HepG2 (cell line): ENCODE measurements around the gene TMEM131L. TPM values are rescaled to one million over a fixed set of nuclear protein-coding genes. Genes with fewer than 3 reads are reported as not detected.

ENCODE experiments used
- ATAC-seq: fragments of 200-7000 bp; cut with Tn5 transposase; 3 replicates; pipeline ENCODE4 v1.9.1; 2020; ENCODE audit warnings: mild to moderate bottlenecking, moderate library complexity
- BruUV-seq: library from RNA; stranded (reverse); fragments of 400-500 nt; replicated peaks from 2 replicates; lab custom pipeline; 2021; lab: Mats Ljungman, UMichigan
- CTCF ChIA-PET: fragments of 300-600 bp; formaldehyde crosslinking; extraction: SDS; loops from one replicate; lab custom pipeline; 2021; ENCODE audit warnings: low total read pairs, inconsistent platforms, low intra/inter-chr PET ratio; lab: Yijun Ruan, JAX
- POLR2A ChIA-PET: fragments of 350-600 bp; sonication (Branson Sonifier 250); formaldehyde crosslinking; loops from one replicate; lab custom pipeline; 2020; ENCODE audit warnings: antibody characterized with exemption, inconsistent platforms; lab: Yijun Ruan, JAX
- DNase-seq: peaks from one replicate; pipeline ENCODE4 v3.0.0-alpha.2; 2015; ENCODE audit warnings: low spot score
- FAIRE-seq: peaks from 3 replicates; lab custom pipeline; 2011; peaks lifted over from hg19 to GRCh38; lab: Jason Lieb, UNC
- H2AFZ ChIP-seq: one replicate; pipeline ENCODE4 v1.6.1; 2011; ENCODE audit warnings: low read length, inconsistent platforms
- H3K27ac ChIP-seq: fragments of 300-600 bp; 3 replicates; pipeline ENCODE4 v1.8.0; 2011; ENCODE audit warnings: mixed run types, mild to moderate bottlenecking, mixed read lengths, low read length, inconsistent platforms; ENCODE audit not compliant: insufficient read depth; ENCODE audit errors: extremely low read length
- H3K27me3 ChIP-seq, 2 experiments: fragments of 200-600 bp in 1 of 2; 2 replicates in 1 of 2; 3 replicates in 1 of 2; pipeline versions ENCODE4 v1.6.0 to v1.8.0; 2011; ENCODE audit warnings: low read length in 2 of 2, mild to moderate bottlenecking in 2 of 2, moderate library complexity in 2 of 2, inconsistent platforms in 1 of 2; ENCODE audit not compliant: insufficient read depth in 2 of 2, control insufficient read depth in 1 of 2
- H3K36me3 ChIP-seq, 2 experiments: fragments of 200-600 bp in 1 of 2; replicated peaks in 1 of 2; 2 replicates in 1 of 2; 3 replicates in 1 of 2; pipeline versions ENCODE4 v1.5.1 to v1.8.0; 2011; ENCODE audit warnings: low read length in 2 of 2, inconsistent platforms in 1 of 2; ENCODE audit not compliant: insufficient read depth in 2 of 2, control insufficient read depth in 1 of 2
- H3K4me1 ChIP-seq: 2 replicates; pipeline ENCODE4 v1.5.1; 2012; ENCODE audit warnings: low read length, inconsistent platforms; ENCODE audit not compliant: insufficient read depth
- H3K4me2 ChIP-seq: 2 replicates; pipeline ENCODE4 v1.6.0; 2011; ENCODE audit warnings: low read depth, low read length, inconsistent platforms
- H3K4me3 ChIP-seq, 3 experiments: fragments of 200-600 bp in 1 of 3; sonication (generic), shearing (Covaris generic) in 1 of 3; replicated peaks in 1 of 3; 2 replicates each; pipeline ENCODE4 v1.5.1; 2011 to 2016; ENCODE audit warnings: low read length in 3 of 3, inconsistent platforms in 2 of 3, low read depth in 2 of 3, mild to moderate bottlenecking in 2 of 3, control low read depth in 1 of 3, mixed read lengths in 1 of 3; ENCODE audit not compliant: insufficient read depth in 1 of 3
- H3K79me2 ChIP-seq: one replicate; pipeline ENCODE4 v1.6.1; 2011; ENCODE audit warnings: low read length, inconsistent platforms; ENCODE audit not compliant: insufficient read depth
- H3K9ac ChIP-seq: 2 replicates; pipeline ENCODE4 v1.6.0; 2011; ENCODE audit warnings: mild to moderate bottlenecking, low read depth, low read length, inconsistent platforms; ENCODE audit not compliant: insufficient read depth
- H3K9me3 ChIP-seq: 2 replicates; pipeline ENCODE4 v1.5.1; 2012; ENCODE audit warnings: mild to moderate bottlenecking, low read length
- H4K20me1 ChIP-seq: 2 replicates; pipeline ENCODE4 v1.6.0; 2011; ENCODE audit warnings: inconsistent platforms, mild to moderate bottlenecking, low read length, moderate library complexity; ENCODE audit not compliant: insufficient read depth
- AKAP8 ChIP-seq: sonication (generic); formaldehyde crosslinking; IDR thresholded peaks from 2 replicates; pipeline ENCODE4 v1.5.1; 2020; ENCODE audit warnings: mild to moderate bottlenecking, missing genetic modification reagents
- BRD4 ChIP-seq: sonication (generic); formaldehyde crosslinking; IDR thresholded peaks from 2 replicates; pipeline ENCODE4 v1.4.0; 2020; ENCODE audit warnings: missing genetic modification reagents
- CBFB ChIP-seq: sonication (generic); formaldehyde crosslinking; IDR thresholded peaks from 2 replicates; pipeline ENCODE4 v1.4.0; 2020; ENCODE audit warnings: missing genetic modification reagents
- GZF1 ChIP-seq: sonication (generic); formaldehyde crosslinking; IDR thresholded peaks from 2 replicates; pipeline ENCODE4 v1.5.1; 2020; ENCODE audit warnings: mild to moderate bottlenecking, missing genetic modification reagents
- KDM3A ChIP-seq: IDR thresholded peaks from 2 replicates; pipeline ENCODE4 v1.6.1; 2018; ENCODE audit warnings: low read depth, missing compliant biosample characterization
- MLLT10 ChIP-seq: sonication (generic); formaldehyde crosslinking; IDR thresholded peaks from 2 replicates; pipeline ENCODE4 v1.4.0; 2020; ENCODE audit warnings: missing genetic modification reagents
- TFDP1 ChIP-seq: IDR thresholded peaks from 2 replicates; pipeline ENCODE4 v1.6.1; 2016; ENCODE audit warnings: missing compliant biosample characterization, missing genetic modification reagents, borderline replicate concordance
- ZNF709 ChIP-seq: sonication (generic); formaldehyde crosslinking; IDR thresholded peaks from 2 replicates; pipeline ENCODE4 v1.5.0; 2020; ENCODE audit warnings: mild to moderate bottlenecking, missing genetic modification reagents
- WGBS: methylation state at CpG from one replicate; pipeline ENCODE4 v1.1.6; 2017; ENCODE audit warnings: low lambda C conversion rate; 5-methylcytosine and 5-hydroxymethylcytosine counted together
- in situ Hi-C: cut with HindIII; loops from 2 replicates; pipeline ENCODE4 v1.10.0; 2017; ENCODE audit warnings: low pct_unique_long_range_greater_than_20kb; ENCODE audit not compliant: extremely low pct_ligation_motif_present
- intact Hi-C: fragments of 100-400 bp; cut with micrococcal nuclease; formaldehyde crosslinking; loops from one replicate; pipeline ENCODE4 v1.10.0; 2022; ENCODE audit not compliant: unreplicated experiment
- polyA plus RNA-seq, 8 experiments: library from polyadenylated mRNA; depleted of rRNA in 3 of 8; stranded (reverse) in 7 of 8; unstranded in 1 of 8; fragments of >200 nt; fragmentation: Illumina TruSeq in 4 of 8; extraction: Trizol in 4 of 8; gene quantifications; 2 replicates each; pipeline versions ENCODE4 v1.2.1 to v1.2.3, GENCODE V29; 2011 to 2016; ENCODE audit warnings: low read depth in 4 of 8, missing spikeins in 1 of 8, mixed read lengths in 1 of 8; ENCODE audit not compliant: insufficient read depth in 1 of 8
- total RNA-seq, 5 experiments: library from RNA; depleted of rRNA; stranded (reverse); fragments of >200 nt; fragmentation: Illumina TruSeq; extraction: Trizol; gene quantifications; 2 replicates each; pipeline ENCODE4 v1.2.3, GENCODE V29; 2016; ENCODE audit warnings: low read depth in 1 of 5

TMEM131L gene
- total and polyA plus RNA-seq, 2 of the 13 experiments (the other 11 are each of a cell fraction or from before 2014, with no cell fraction given): 2.2 to 4.5 TPM

GRCh38 chr4:153652051-153652784, 186.1 kb downstream of the TMEM131L start:
- no peak for ATAC-seq
- no peak for FAIRE-seq
- H4K20me1 ChIP-seq: no peaks in the 10 kb centered on the region
- no peaks in the 10 kb centered on the region for H3K9me3 ChIP-seq
- no peaks in the 10 kb centered on the region for H3K4me1 ChIP-seq
- ChIA-PET CTCF (no interaction called here), POLR2A (no interaction called here)
- in situ Hi-C loops: no loop called here
- 0 out of 5 replicates have a peak, but pooled peaks cover 0 to 4% of the 10 kb centered on the region in 2 experiments for H3K27me3 ChIP-seq
- intact Hi-C loops: no loop called here
- TF ChIP-seq MLLT10: no peak
- no peak for TF ChIP-seq KDM3A (CRISPR knock-in tag)
- no peak for TF ChIP-seq AKAP8
- TF ChIP-seq TFDP1 (CRISPR knock-in tag): no peak
- TF ChIP-seq GZF1 (CRISPR knock-in tag): no peak
- no peak for TF ChIP-seq BRD4 (CRISPR knock-in tag)
- no peak for TF ChIP-seq ZNF709
- TF ChIP-seq CBFB: no peak
- no peak overlapping the region for H2AFZ ChIP-seq
- H3K9ac ChIP-seq: no peak overlapping the region
- no peak for DNase-seq
- no peak overlapping the region for H3K4me3 ChIP-seq
- no peak overlapping the region for H3K27ac ChIP-seq
- H3K36me3 ChIP-seq: no peaks in the 10 kb centered on the region
- no peak overlapping the region for H3K4me2 ChIP-seq
- H3K79me2 ChIP-seq: no peaks in the 10 kb centered on the region
- 42% methylated on average over 9 of the region's 11 CpGs for WGBS
- no TSS peak for BruUV-seq
